H1 (cell line): Measurements from ENCODE around the gene PRICKLE3. TPM values are rescaled to one million over a fixed set of nuclear protein-coding genes. Genes with fewer than 3 reads are reported as not detected.

Experiments
- CTCF ChIA-PET: fragments of 300-600 bp; sonication (Branson Sonifier 250); formaldehyde crosslinking; loops from one replicate; lab custom pipeline; 2021; ENCODE audit not compliant: partially characterized antibody; lab: Charles Lee
- POLR2A ChIA-PET: fragments of 300-600 bp; sonication (Branson Sonifier 250); formaldehyde crosslinking; loops from one replicate; lab custom pipeline; 2021; ENCODE audit warnings: inconsistent platforms; ENCODE audit not compliant: partially characterized antibody; lab: Charles Lee
- DNase-seq, 2 experiments: peaks; one replicate each; pipeline versions ENCODE4 v3.0.0 to v3.0.0-alpha.2; 2010 to 2022; ENCODE audit warnings: low spot score in 2 of 2, low read depth in 1 of 2, mixed read lengths in 1 of 2
- FAIRE-seq: peaks from 2 replicates; lab custom pipeline; 2011; peaks lifted over from hg19 to GRCh38; lab: Jason Lieb, UNC
- H2AFZ ChIP-seq: 2 replicates; pipeline ENCODE4 v1.8.1; 2012; ENCODE audit warnings: low read length, inconsistent platforms
- H2AK5ac ChIP-seq: 2 replicates; pipeline ENCODE4 v1.6.1; 2013; ENCODE audit warnings: low read depth, low read length
- H2BK120ac ChIP-seq: replicated peaks from 2 replicates; pipeline ENCODE3; 2013; ENCODE audit warnings: low read depth, low read length, inconsistent platforms
- H2BK12ac ChIP-seq: 2 replicates; pipeline ENCODE4 v1.6.1; 2013; ENCODE audit warnings: low read depth, low read length
- H2BK15ac ChIP-seq: 2 replicates; pipeline ENCODE4 v1.6.1; 2013; ENCODE audit warnings: low read length
- H2BK20ac ChIP-seq: 2 replicates; pipeline ENCODE4 v1.6.1; 2013; ENCODE audit warnings: low read length
- H2BK5ac ChIP-seq: 2 replicates; pipeline ENCODE4 v1.6.1; 2013; ENCODE audit warnings: low read depth, low read length
- H3K14ac ChIP-seq: 2 replicates; pipeline ENCODE4 v1.6.1; 2013; ENCODE audit warnings: inconsistent platforms; ENCODE audit not compliant: insufficient read length
- H3K18ac ChIP-seq: 2 replicates; pipeline ENCODE4 v1.6.1; 2013; ENCODE audit warnings: low read length; ENCODE audit errors: extremely low read depth
- H3K23ac ChIP-seq: 2 replicates; pipeline ENCODE4 v1.6.1; 2013; ENCODE audit warnings: inconsistent platforms; ENCODE audit not compliant: insufficient read length
- H3K23me2 ChIP-seq: 2 replicates; pipeline ENCODE4 v1.6.1; 2013; ENCODE audit warnings: low read depth, low read length
- H3K27ac ChIP-seq: 2 replicates; pipeline ENCODE4 v1.6.1; 2011; ENCODE audit warnings: low read depth, low read length, inconsistent platforms
- H3K27me3 ChIP-seq, 4 experiments: replicated peaks in 1 of 4; 1 replicate in 1 of 4; 2 replicates in 3 of 4; pipeline versions ENCODE4 v1.6.1 to v1.8.1; 2011 to 2013; ENCODE audit warnings: low read length in 3 of 4, mild to moderate bottlenecking in 3 of 4, inconsistent platforms in 2 of 4, mixed read lengths in 2 of 4, moderate library complexity in 1 of 4; ENCODE audit not compliant: control insufficient read depth in 3 of 4, insufficient read depth in 3 of 4; ENCODE audit errors: extremely low read depth in 1 of 4
- H3K36me3 ChIP-seq, 4 experiments: 2 replicates each; pipeline versions ENCODE4 v1.6.1 to v1.8.1; 2011 to 2013; ENCODE audit warnings: mild to moderate bottlenecking in 4 of 4, low read length in 3 of 4, moderate library complexity in 2 of 4, control low read depth in 1 of 4, inconsistent platforms in 1 of 4; ENCODE audit not compliant: insufficient read depth in 4 of 4, control insufficient read depth in 2 of 4
- H3K4ac ChIP-seq: replicated peaks from 2 replicates; pipeline ENCODE3; 2013; ENCODE audit warnings: low read length, low read depth, mixed read lengths, inconsistent platforms; ENCODE audit not compliant: insufficient read length
- H3K4me1 ChIP-seq, 4 experiments: replicated peaks in 1 of 4; 1 replicate in 1 of 4; 2 replicates in 3 of 4; pipeline versions ENCODE4 v1.6.1 to v1.8.1; 2011 to 2013; ENCODE audit warnings: low read length in 3 of 4, inconsistent platforms in 2 of 4, mixed read lengths in 1 of 4; ENCODE audit not compliant: insufficient read depth in 4 of 4, control insufficient read depth in 3 of 4
- H3K4me2 ChIP-seq, 2 experiments: 2 replicates each; pipeline versions ENCODE4 v1.6.1 to v1.8.1; 2011 to 2013; ENCODE audit warnings: low read depth in 2 of 2, low read length in 2 of 2, control low read depth in 1 of 2, inconsistent platforms in 1 of 2, mild to moderate bottlenecking in 1 of 2; ENCODE audit not compliant: insufficient read depth in 1 of 2
- H3K4me3 ChIP-seq, 4 experiments: fragments of 200-600, 300-600 bp in 1 of 4; sonication (generic), shearing (Covaris generic), sonication (Bioruptor Twin) in 1 of 4; 2 replicates each; pipeline versions ENCODE4 v1.5.1 to v1.8.1; 2011 to 2016; ENCODE audit warnings: low read length in 4 of 4, low read depth in 3 of 4, control low read depth in 2 of 4, inconsistent platforms in 2 of 4, mild to moderate bottlenecking in 2 of 4, mixed read lengths in 1 of 4, moderate library complexity in 1 of 4; ENCODE audit not compliant: insufficient read depth in 2 of 4; ENCODE audit errors: extremely low read depth in 1 of 4
- H3K56ac ChIP-seq: replicated peaks from 2 replicates; pipeline ENCODE3; 2013; ENCODE audit warnings: low read depth, mild to moderate bottlenecking, mixed read lengths, low read length, inconsistent platforms; ENCODE audit not compliant: insufficient read length
- H3K79me1 ChIP-seq: 2 replicates; pipeline ENCODE4 v1.6.1; 2013; ENCODE audit warnings: low read depth, low read length, control low read depth
- H3K79me2 ChIP-seq, 2 experiments: 2 replicates each; pipeline versions ENCODE4 v1.6.1 to v1.8.1; 2012 to 2013; ENCODE audit warnings: low read length in 2 of 2, mild to moderate bottlenecking in 2 of 2, inconsistent platforms in 1 of 2; ENCODE audit not compliant: insufficient read depth in 2 of 2, control insufficient read depth in 1 of 2
- H3K9ac ChIP-seq, 4 experiments: replicated peaks in 1 of 4; 1 replicate in 1 of 4; 2 replicates in 3 of 4; pipeline versions ENCODE4 v1.6.1 to v1.8.1; 2011 to 2013; ENCODE audit warnings: low read depth in 3 of 4, low read length in 3 of 4, control low read depth in 2 of 4, mild to moderate bottlenecking in 2 of 4, moderate library complexity in 2 of 4, inconsistent platforms in 1 of 4; ENCODE audit errors: extremely low read depth in 1 of 4
- H3K9me3 ChIP-seq, 2 experiments: 2 replicates each; pipeline versions ENCODE4 v1.6.1 to v1.8.1; 2012 to 2013; ENCODE audit warnings: mild to moderate bottlenecking in 2 of 2, moderate library complexity in 2 of 2, control low read depth in 1 of 2, inconsistent platforms in 1 of 2, low read depth in 1 of 2, low read length in 1 of 2, mixed read lengths in 1 of 2; ENCODE audit not compliant: insufficient read depth in 2 of 2
- H4K20me1 ChIP-seq, 2 experiments: replicated peaks in 1 of 2; 2 replicates each; pipeline versions ENCODE3 to v1.8.1; 2011 to 2013; ENCODE audit warnings: inconsistent platforms in 2 of 2, low read length in 2 of 2, mild to moderate bottlenecking in 1 of 2; ENCODE audit not compliant: insufficient read depth in 2 of 2, control insufficient read depth in 1 of 2
- H4K5ac ChIP-seq: 2 replicates; pipeline ENCODE4 v1.6.1; 2013; ENCODE audit warnings: low read length, low read depth, mixed read lengths, inconsistent platforms; ENCODE audit not compliant: insufficient read length
- H4K8ac ChIP-seq: 2 replicates; pipeline ENCODE4 v1.8.0; 2013; ENCODE audit warnings: mild to moderate bottlenecking, moderate library complexity, low read length, inconsistent platforms; ENCODE audit not compliant: insufficient read depth; ENCODE audit errors: extremely low read depth
- H4K91ac ChIP-seq: replicated peaks from 2 replicates; pipeline ENCODE3; 2013; ENCODE audit warnings: low read length, mixed read lengths, inconsistent platforms; ENCODE audit not compliant: insufficient read length
- PHF8 ChIP-seq: fragments of 200-600 bp; sonication (generic); conservative IDR thresholded peaks from 2 replicates; pipeline ENCODE4 v1.7.1; 2012; ENCODE audit warnings: low read depth, mild to moderate bottlenecking, inconsistent platforms, low read length, moderate library complexity
- WGBS, 2 experiments: shearing (Covaris generic) in 1 of 2; methylation state at CpG; one replicate each; pipeline versions ENCODE4 v1.1.6 to v1.1.7; 2013 to 2015; ENCODE audit warnings: low lambda C conversion rate in 2 of 2, mixed read lengths in 2 of 2, inconsistent platforms in 1 of 2, low coverage in 1 of 2, missing lambda C conversion rate in 1 of 2; ENCODE audit not compliant: insufficient replicate concordance in 2 of 2, insufficient coverage in 1 of 2, insufficient read length in 1 of 2; ENCODE audit errors: extremely low coverage in 1 of 2, missing lambda C conversion rate in 1 of 2; 5-methylcytosine and 5-hydroxymethylcytosine counted together
- polyA plus RNA-seq, 7 experiments: library from polyadenylated mRNA; depleted of rRNA in 3 of 7; stranded (reverse) in 5 of 7; unstranded in 2 of 7; fragments of >200 nt in 5 of 7; fragments of 200-250 nt in 2 of 7; gene quantifications; 1 replicate in 5 of 7; 2 replicates in 1 of 7; 4 replicates in 1 of 7; pipeline versions ENCODE4 v1.2.1 to v1.2.3, GENCODE V29; 2011 to 2013; ENCODE audit warnings: missing spikeins in 2 of 7, mixed read lengths in 2 of 7
- total RNA-seq: library from RNA; stranded (reverse); fragmentation: NEBNext Ultra II Directional; extraction: Animal tissue kit (Norgen Biotek cat#: 25700); gene quantifications from 2 replicates; pipeline ENCODE4 v1.2.1, GENCODE V29; 2021
- TF ChIP-seq, protein P1 (sequence below): IDR thresholded peaks from 2 replicates; pipeline ENCODE4 v1.6.1; 2011; ENCODE audit warnings: low read depth, mild to moderate bottlenecking, low read length; ENCODE audit not compliant: insufficient read depth

Gene PRICKLE3
- total and polyA plus RNA-seq, 2 of the 8 experiments (the other 6 are each of a cell fraction or from before 2014, with no cell fraction given): 9.1 to 10.6 TPM

DNA sequence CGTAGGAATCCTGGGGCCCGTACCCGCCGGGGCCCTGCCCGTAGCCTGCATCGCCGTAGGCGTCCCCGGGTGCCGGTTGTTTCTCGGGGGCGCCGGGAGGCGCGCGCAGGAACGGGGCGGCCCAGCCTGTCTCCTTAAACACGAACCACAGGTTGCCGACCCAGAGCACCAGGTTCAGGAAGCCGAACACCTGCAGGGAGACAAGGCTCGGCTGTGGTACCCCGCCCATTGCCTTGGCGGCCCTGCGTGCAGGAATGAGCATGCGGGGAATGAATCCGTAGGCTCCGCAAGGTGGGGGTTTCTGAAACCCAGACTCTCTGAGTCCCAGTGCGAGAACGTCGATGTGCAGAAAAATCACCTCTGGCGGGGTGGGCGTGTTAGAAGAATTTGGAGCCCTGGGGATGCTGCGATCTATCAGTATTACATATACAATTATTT lies 5.4 kb upstream of the PRICKLE3 start:
- Histone ChIP-seq H3K4me1 (peaks cover 0 to 4% (median 3%) of the 10 kb centered on the region in 4 experiments; a peak in 4 of 7 replicates), H2BK12ac (no peak overlapping the region), H3K9ac (peak overlapping the region in 3 of 4 experiments; percentile 46 to 66 (median 55); a peak in 6 of 7 replicates), H3K27me3 (no peaks in the 10 kb centered on the region), H3K4ac (no peak overlapping the region), H3K9me3 (no peaks in the 10 kb centered on the region), H3K79me2 (no peaks in the 10 kb centered on the region), H3K27ac (peak overlapping the region; percentile 77; the same call in 1 of the 2 replicates), H3K23ac (no peak overlapping the region), H4K20me1 (no peaks in the 10 kb centered on the region), H3K18ac (no peak overlapping the region), H3K36me3 (no peaks in the 10 kb centered on the region)
- FAIRE-seq: no peak
- no peak for DNase-seq
- peak; percentile 77 for TF ChIP-seq PHF8
- TF ChIP-seq, protein P1, sequence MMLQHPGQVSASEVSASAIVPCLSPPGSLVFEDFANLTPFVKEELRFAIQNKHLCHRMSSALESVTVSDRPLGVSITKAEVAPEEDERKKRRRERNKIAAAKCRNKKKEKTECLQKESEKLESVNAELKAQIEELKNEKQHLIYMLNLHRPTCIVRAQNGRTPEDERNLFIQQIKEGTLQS: no peak
- TF ChIP-seq, all 59 proteins: peak for 1
- H3K4me2 ChIP-seq: peak overlapping the region; percentile 18 to 60; a peak in 3 of 4 replicates
- H3K14ac ChIP-seq: no peak overlapping the region
- H3K79me1 ChIP-seq: no peaks in the 10 kb centered on the region
- peak overlapping the region; percentile 73; the same call in 1 of the 2 replicates for H4K8ac ChIP-seq
- H3K23me2 ChIP-seq: peaks cover 2% of the 10 kb centered on the region; the same call in 1 of the 2 replicates
- H2AFZ ChIP-seq: no peak overlapping the region; the same call in 1 of the 2 replicates
- H4K91ac ChIP-seq: no peak overlapping the region
- no peak overlapping the region for H2BK5ac ChIP-seq
- H2AK5ac ChIP-seq: no peak overlapping the region
- no peak overlapping the region for H2BK15ac ChIP-seq
- WGBS, 2 experiments: 3% methylated on average over 22 of the region's 34 CpGs; no CpG with 5 or more reads in 1 of the 2 experiments
- H4K5ac ChIP-seq: no peak overlapping the region
- no peak overlapping the region for H2BK120ac ChIP-seq
- CTCF ChIA-PET: interaction anchor here (1.4 to 2.5 kb wide), 4 partner anchors 33 to 90 kb away, joined by 6 to 11 read pairs (median 8); no protein-coding TSS in a partner anchor
- H3K56ac ChIP-seq: no peak overlapping the region
- POLR2A ChIA-PET: interaction anchor here (1.0 to 1.4 kb wide), 4 partner anchors 16 to 28 kb away, joined by 3 to 4 read pairs (median 3); no protein-coding TSS in a partner anchor
- peak overlapping the region; percentile 51 to 87 (median 61) for H3K4me3 ChIP-seq
- no peak overlapping the region for H2BK20ac ChIP-seq
